Keratinocyte (primary cell): ENCODE measurements around the gene STOM. TPM values are rescaled to one million over a fixed set of nuclear protein-coding genes. Genes with fewer than 3 reads are reported as not detected.

Experiments
- DNase-seq: peaks from one replicate; pipeline ENCODE4 v3.0.0-alpha.2; 2011; ENCODE audit warnings: low read depth, missing footprints, low spot score
- FAIRE-seq: peaks from 2 replicates; lab custom pipeline; 2011; peaks lifted over from hg19 to GRCh38; lab: Jason Lieb, UNC
- H2AFZ ChIP-seq: 2 replicates; pipeline ENCODE4 v1.6.0; 2012; ENCODE audit warnings: low read length, control low read depth, inconsistent platforms; ENCODE audit not compliant: control insufficient read depth
- H3K27ac ChIP-seq: 2 replicates; pipeline ENCODE4 v1.5.1; 2011; ENCODE audit warnings: low read length; ENCODE audit not compliant: control insufficient read depth, insufficient read depth
- H3K27me3 ChIP-seq: 3 replicates; pipeline ENCODE4 v1.6.0; 2011; ENCODE audit warnings: low read length; ENCODE audit not compliant: control insufficient read depth, insufficient read depth; ENCODE audit errors: extremely low read depth
- H3K36me3 ChIP-seq, 2 experiments: 2 replicates in 1 of 2; 3 replicates in 1 of 2; pipeline ENCODE4 v1.5.1; 2011; ENCODE audit warnings: low read length in 2 of 2, mild to moderate bottlenecking in 1 of 2; ENCODE audit not compliant: control insufficient read depth in 2 of 2, insufficient read depth in 2 of 2; ENCODE audit errors: extremely low read depth in 1 of 2
- H3K4me1 ChIP-seq: 3 replicates; pipeline ENCODE4 v1.5.1; 2011; ENCODE audit warnings: low read length; ENCODE audit not compliant: control insufficient read depth, insufficient read depth; ENCODE audit errors: extremely low read depth
- H3K4me2 ChIP-seq: 3 replicates; pipeline ENCODE4 v1.6.0; 2011; ENCODE audit warnings: low read depth, low read length; ENCODE audit not compliant: control insufficient read depth, insufficient read depth; ENCODE audit errors: extremely low read depth
- H3K4me3 ChIP-seq, 3 experiments: fragments of 200-600 bp in 1 of 3; sonication (generic) in 1 of 3; 2 replicates in 2 of 3; 3 replicates in 1 of 3; pipeline ENCODE4 v1.5.1; 2011 to 2016; ENCODE audit warnings: low read length in 3 of 3, mild to moderate bottlenecking in 3 of 3, control low read depth in 2 of 3, inconsistent platforms in 1 of 3, low read depth in 1 of 3, mixed read lengths in 1 of 3, mixed run types in 1 of 3, moderate library complexity in 1 of 3; ENCODE audit not compliant: control insufficient read depth in 2 of 3, insufficient read depth in 2 of 3; ENCODE audit errors: extremely low read depth in 1 of 3
- H3K79me2 ChIP-seq: 2 replicates; pipeline ENCODE4 v1.6.0; 2012; ENCODE audit warnings: low read length; ENCODE audit not compliant: control insufficient read depth, insufficient read depth
- H3K9ac ChIP-seq: 3 replicates; pipeline ENCODE4 v1.6.0; 2011; ENCODE audit warnings: low read length; ENCODE audit not compliant: control insufficient read depth, insufficient read depth; ENCODE audit errors: extremely low read depth
- H3K9me1 ChIP-seq: 3 replicates; pipeline ENCODE4 v1.6.0; 2011; ENCODE audit warnings: low read length; ENCODE audit not compliant: control insufficient read depth, insufficient read depth; ENCODE audit errors: extremely low read depth
- H3K9me3 ChIP-seq: 2 replicates; pipeline ENCODE4 v1.5.1; 2012; ENCODE audit warnings: low read depth, low read length; ENCODE audit not compliant: control insufficient read depth
- H4K20me1 ChIP-seq: 3 replicates; pipeline ENCODE4 v1.6.0; 2011; ENCODE audit warnings: low read length; ENCODE audit not compliant: control insufficient read depth, insufficient read depth; ENCODE audit errors: extremely low read depth
- CTCF ChIP-seq, 3 experiments: IDR thresholded peaks in 1 of 3; conservative IDR thresholded peaks in 1 of 3; optimal IDR thresholded peaks in 1 of 3; 2 replicates in 2 of 3; 3 replicates in 1 of 3; pipeline versions ENCODE3 to v1.5.1; 2011; ENCODE audit warnings: low read length in 3 of 3, mild to moderate bottlenecking in 3 of 3, moderate library complexity in 2 of 3, control low read depth in 1 of 3, inconsistent platforms in 1 of 3; ENCODE audit not compliant: insufficient read depth in 2 of 3; ENCODE audit errors: extremely low read depth in 1 of 3
- EZH2 ChIP-seq: IDR thresholded peaks from one replicate; pipeline ENCODE4 v1.6.1; 2012; ENCODE audit warnings: inconsistent platforms, mild to moderate bottlenecking, low read length, moderate library complexity
- dilution Hi-C: fragments of 300-500 bp; cut with MboI; formaldehyde crosslinking; loops from one replicate; pipeline ENCODE4 v1.7.0; 2020; ENCODE audit warnings: low sequenced_read_pairs; ENCODE audit not compliant: extremely low pct_ligation_motif_present
- polyA plus RNA-seq, 5 experiments: library from polyadenylated mRNA; depleted of rRNA in 3 of 5; stranded (reverse) in 3 of 5; stranded (forward) in 1 of 5; unstranded in 1 of 5; fragments of >200 nt; gene quantifications; 1 replicate in 1 of 5; 2 replicates in 3 of 5; 3 replicates in 1 of 5; pipeline versions ENCODE4 v1.2.1 to v1.2.3, GENCODE V29; 2011 to 2012; ENCODE audit warnings: missing spikeins in 2 of 5, low read depth in 1 of 5, low replicate concordance in 1 of 5

The STOM gene
- polyA plus RNA-seq, 1 donor (not counting 4 experiments of a cell fraction or from before 2014, with no cell fraction given) = 121 TPM

GRCh38 chr9:121313458-121314152 lies 56.4 kb downstream of the STOM start:
- dilution Hi-C loops = no loop called here
- FAIRE-seq (no peak), DNase-seq (no peak)
- Histone ChIP-seq H3K79me2 (no peaks in the 10 kb centered on the region), H3K4me3 (no peak overlapping the region), H3K27me3 (no peaks in the 10 kb centered on the region), H3K27ac (no peak overlapping the region), H3K9me3 (no peaks in the 10 kb centered on the region), H4K20me1 (no peaks in the 10 kb centered on the region), H3K4me2 (no peak overlapping the region), H3K9ac (no peak overlapping the region), H2AFZ (no peak overlapping the region), H3K36me3 (peaks cover 10 to 42% of the 10 kb centered on the region in 2 experiments), H3K9me1 (no peaks in the 10 kb centered on the region), H3K4me1 (no peaks in the 10 kb centered on the region)
- TF ChIP-seq CTCF (optimal IDR thresholded peaks at IDR 0.05 in 1 of 3, IDR thresholded peaks at IDR 0.05 in 1 of 3, conservative IDR thresholded peaks at IDR 0.05 in 1 of 3; ENCODE audit: extremely low read depth in 1 of 3, insufficient read depth in 2 of 3, low read length in 3 of 3) = no peak
- TF ChIP-seq EZH2 = no peak

- Histone ChIP-seq H3K9me1 (no peaks in the 10 kb centered on the region), H3K27me3 (no peaks in the 10 kb centered on the region), H3K4me1 (no peaks in the 10 kb centered on the region), H3K9ac (no peak overlapping the region), H3K4me2 (no peak overlapping the region), H3K9me3 (no peaks in the 10 kb centered on the region), H3K79me2 (no peaks in the 10 kb centered on the region), H3K27ac (no peak overlapping the region), H3K36me3 (peaks cover 7 to 40% of the 10 kb centered on the region in 2 experiments), H3K4me3 (no peak overlapping the region), H2AFZ (no peak overlapping the region), H4K20me1 (no peaks in the 10 kb centered on the region)
- TF ChIP-seq EZH2 = no peak
- TF ChIP-seq CTCF (optimal IDR thresholded peaks at IDR 0.05 in 1 of 3, IDR thresholded peaks at IDR 0.05 in 1 of 3, conservative IDR thresholded peaks at IDR 0.05 in 1 of 3; ENCODE audit: extremely low read depth in 1 of 3, insufficient read depth in 2 of 3, low read length in 3 of 3) = no peak
- DNase-seq (no peak), FAIRE-seq (no peak)
- dilution Hi-C loops = no loop called here
These were observed 57.9 kb downstream of the STOM start for GRCh38 chr9:121312169-121312568.
